SIG-M5 treated with dmso at 0.1 percent for 504 hours (cell line): Measurements from ENCODE around the gene NMT1.

Experiments used
- DNase-seq: peaks from one replicate; lab custom pipeline; 2025; ENCODE audit not compliant: unreplicated experiment; lab: John Stamatoyannopoulos, UW

NMT1 gene

GRCh38 chr17:45149037-45149668 is 88.0 kb downstream of the NMT1 start:
- DNase-seq: peak; percentile 84

DNA sequence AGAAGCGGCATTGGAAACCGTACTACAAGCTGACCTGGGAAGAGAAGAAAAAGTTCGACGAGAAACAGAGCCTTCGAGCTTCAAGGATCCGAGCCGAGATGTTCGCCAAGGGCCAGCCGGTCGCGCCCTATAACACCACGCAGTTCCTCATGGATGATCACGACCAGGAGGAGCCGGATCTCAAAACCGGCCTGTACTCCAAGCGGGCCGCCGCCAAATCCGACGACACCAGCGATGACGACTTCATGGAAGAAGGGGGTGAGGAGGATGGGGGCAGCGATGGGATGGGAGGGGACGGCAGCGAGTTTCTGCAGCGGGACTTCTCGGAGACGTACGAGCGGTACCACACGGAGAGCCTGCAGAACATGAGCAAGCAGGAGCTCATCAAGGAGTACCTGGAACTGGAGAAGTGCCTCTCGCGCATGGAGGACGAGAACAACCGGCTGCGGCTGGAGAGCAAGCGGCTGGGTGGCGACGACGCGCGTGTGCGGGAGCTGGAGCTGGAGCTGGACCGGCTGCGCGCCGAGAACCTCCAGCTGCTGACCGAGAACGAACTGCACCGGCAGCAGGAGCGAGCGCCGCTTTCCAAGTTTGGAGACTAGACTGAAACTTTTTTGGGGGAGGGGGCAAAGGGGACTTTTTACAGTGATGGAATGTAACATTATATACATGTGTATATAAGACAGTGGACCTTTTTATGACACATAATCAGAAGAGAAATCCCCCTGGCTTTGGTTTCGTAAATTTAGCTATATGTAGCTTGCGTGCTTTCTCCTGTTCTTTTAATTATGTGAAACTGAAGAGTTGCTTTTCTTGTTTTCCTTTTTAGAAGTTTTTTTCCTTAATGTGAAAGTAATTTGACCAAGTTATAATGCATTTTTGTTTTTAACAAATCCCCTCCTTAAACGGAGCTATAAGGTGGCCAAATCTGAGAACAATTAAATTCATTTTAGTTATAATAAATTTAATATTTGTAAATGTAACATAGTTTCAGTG is 88.8 kb downstream of the NMT1 start:
- DNase-seq: peak; percentile 69

GRCh38 chr17:45150911-45151809 is 90.0 kb downstream of the NMT1 start:
- DNase-seq: peak; percentile 53

DNA sequence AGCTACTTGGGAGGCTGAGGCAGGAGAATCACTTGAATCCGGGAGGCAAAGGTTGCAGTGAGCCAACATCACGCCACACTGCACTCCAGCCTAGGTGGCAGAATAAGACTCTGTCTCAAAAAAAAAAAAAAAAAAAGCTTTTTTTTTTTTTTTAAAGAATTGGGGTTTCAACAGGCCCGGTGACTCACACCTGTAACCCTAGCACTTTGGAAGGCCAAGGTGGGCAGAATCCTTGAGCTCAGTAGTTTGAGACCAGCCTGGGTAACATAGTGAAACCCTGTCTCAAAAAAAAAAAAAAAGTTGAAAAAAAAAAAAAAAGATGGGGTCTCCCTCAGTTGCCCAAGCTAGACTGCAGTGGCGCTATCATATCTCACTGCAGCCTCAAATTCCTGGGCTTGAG is 93.9 kb downstream of the NMT1 start:
- DNase-seq: no peak

GRCh38 chr17:45155483-45155882 is 94.4 kb downstream of the NMT1 start:
- no peak for DNase-seq

DNA sequence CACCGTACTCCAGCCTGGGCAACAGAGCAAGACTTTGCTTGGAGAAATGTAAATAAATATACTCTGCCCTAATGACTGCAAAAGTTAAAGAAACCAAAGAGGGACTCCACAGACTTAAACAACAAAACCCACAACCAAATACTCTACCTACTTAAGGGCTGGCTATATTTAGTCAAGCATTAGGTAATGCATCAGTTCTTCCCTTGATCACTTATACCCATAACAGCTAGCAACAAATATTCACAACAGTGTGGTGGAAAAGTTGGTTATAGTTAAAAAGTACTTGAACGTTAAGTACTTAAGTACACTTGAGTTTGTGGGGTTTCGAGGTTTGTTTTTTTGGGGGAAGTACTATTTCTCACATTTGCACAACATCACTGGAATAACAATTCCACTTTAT is 95.1 kb downstream of the NMT1 start:
- no peak for DNase-seq
